GM19023 (cell line): Measurements from ENCODE around the gene HAO2.
"Not testable (repeated sequence)": the region's sequence is repeated elsewhere in the genome, so short reads cannot be mapped to it uniquely, and the experiment has no call there.

Source experiments
- ATAC-seq: cut with Tn5 transposase; IDR thresholded peaks from one replicate; pipeline ENCODE4 v1.9.1; 2021; ENCODE audit warnings: mild to moderate bottlenecking, moderate library complexity; ENCODE audit not compliant: unreplicated experiment

HAO2 gene

DNA sequence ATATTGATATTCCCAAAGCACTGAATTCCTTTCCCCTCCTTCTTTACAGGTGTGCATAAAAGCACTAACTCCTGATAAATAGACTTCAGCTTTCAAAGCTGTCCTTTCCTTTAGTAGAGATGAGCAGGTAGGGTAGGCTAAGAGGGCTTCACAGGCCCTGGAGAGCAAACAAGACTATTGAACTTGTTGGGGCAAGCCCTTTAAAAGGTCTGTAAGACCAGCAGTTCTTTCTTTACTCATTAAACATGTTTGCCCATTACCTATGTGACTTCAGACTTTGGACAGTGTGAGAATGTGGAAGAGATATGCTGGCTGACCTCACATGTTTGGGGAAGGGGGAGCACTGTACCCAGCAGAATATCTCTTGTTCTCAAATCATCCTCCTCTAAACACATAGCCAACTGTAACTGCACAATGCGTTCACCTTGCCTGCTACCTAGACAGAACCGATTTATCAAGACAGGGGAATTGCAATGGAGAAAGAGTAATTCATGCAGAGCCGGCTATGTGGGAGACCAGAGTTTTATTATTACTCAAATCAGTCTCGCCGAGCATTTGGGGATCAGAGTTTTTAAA lies 27.1 kb upstream of the HAO2 start:
- ATAC-seq, result no peak

GRCh38 chr1:119345398-119345797 lies 23.2 kb upstream of the HAO2 start:
- ATAC-seq, result no peak

DNA sequence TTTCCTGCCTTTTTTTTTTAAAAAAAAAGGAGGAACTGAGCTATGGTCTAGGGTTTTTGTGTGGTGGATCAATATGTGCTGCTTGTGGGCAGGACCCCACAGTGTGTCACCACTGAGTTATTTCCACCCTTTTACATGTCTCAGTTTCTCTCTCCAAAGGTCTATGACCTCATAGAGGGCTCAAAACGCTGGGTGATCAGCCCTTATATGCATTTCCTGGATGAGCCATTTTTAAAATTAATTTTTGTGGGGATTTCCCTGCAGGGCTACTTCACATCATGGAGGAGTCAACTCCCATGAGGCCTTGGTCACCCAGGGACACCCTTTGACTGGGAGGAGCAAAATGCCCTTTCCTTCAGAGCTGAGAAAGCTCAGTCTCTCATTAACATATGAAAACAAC lies 20.7 kb upstream of the HAO2 start:
- peak; percentile 73 for ATAC-seq

- no peak for ATAC-seq
Observed at GRCh38 chr1:119348941-119349340, 19.6 kb upstream of the HAO2 start.

GRCh38 chr1:119350866-119351265 lies 17.7 kb upstream of the HAO2 start:
- not testable (repeated sequence) for ATAC-seq

- no peak for ATAC-seq
Observed at GRCh38 chr1:119351997-119352396, 16.6 kb upstream of the HAO2 start.

GRCh38 chr1:119353836-119354235 lies 14.7 kb upstream of the HAO2 start:
- ATAC-seq, result no peak

DNA sequence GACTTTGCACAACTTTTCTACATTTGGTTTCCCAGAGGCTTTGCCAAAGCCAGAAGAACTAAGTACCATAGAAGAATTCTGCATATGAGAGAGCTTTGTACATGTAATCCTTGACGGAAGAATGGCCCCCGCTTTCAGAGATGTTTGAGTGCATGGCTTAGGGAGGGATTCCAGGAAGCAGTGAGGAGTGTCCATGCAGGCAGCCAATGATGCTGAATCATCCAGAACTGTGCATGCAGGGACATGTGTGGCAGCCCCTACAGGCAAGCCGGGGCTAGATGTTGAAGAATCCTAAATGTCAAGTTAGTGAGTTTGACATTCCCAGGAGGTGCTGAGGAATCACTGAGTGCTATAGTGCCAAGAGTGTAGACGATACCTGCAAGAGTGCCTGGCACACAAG lies 9.9 kb upstream of the HAO2 start:
- no peak for ATAC-seq

GRCh38 chr1:119359730-119360129 lies 8.9 kb upstream of the HAO2 start:
- ATAC-seq, result no peak

DNA sequence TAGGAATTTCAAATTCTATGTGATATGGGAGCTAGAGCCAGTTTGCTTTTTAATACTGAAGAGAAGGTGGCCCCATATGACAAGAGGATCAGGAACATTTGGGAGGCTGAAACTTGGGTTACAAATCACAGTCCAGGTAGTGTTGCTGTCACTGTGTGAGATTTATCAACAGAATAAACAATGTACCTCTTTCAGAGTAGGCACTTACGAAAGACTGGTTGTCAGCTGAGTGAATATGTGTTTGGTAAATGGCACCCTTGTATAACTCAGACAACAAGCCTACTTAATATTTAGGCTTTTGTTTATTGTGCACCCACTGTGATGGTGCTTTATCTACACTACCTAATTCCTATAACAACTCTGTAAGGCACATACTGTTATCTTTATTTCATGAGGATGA lies 7.4 kb upstream of the HAO2 start:
- ATAC-seq, result no peak

GRCh38 chr1:119361620-119362344 lies 6.8 kb upstream of the HAO2 start:
- no peak for ATAC-seq

DNA sequence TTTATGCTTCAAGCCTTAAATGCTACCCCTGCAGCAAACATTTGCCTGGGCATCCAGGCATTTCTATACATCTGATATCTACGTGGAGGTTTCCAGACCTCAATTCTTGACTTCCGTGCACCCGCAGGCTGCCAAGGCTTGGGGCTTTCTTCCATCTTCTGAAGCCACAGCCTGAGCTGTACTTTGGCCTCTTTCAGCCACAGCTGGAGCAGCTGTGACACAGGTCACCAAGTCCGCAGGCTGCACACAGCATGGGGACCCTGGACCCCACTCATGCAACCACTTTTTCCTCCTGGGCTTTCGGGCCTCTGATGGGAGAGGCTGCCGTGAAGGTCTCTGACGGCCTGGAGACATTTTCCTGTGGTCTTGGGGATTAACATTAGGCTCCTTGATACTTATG lies 5.4 kb upstream of the HAO2 start:
- ATAC-seq, result no peak

DNA sequence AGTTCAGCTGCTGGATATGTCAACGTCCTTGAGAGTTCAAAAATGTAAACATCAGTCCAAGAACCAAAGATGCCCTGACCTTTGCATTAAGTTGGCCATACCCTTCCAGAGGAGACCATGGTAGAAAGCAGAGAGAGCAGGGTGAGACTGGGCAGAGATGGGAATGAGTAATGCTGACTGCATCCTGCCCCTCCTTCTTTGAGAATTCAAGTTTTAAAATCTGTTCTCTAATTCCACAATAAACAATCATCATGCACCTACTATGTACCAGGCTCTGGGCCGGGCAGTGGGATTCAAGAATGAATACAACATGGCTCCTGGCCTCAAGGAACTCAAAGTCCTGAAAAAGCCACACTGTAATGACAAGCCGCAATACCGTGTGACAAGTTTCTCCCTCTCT lies 3.9 kb upstream of the HAO2 start:
- ATAC-seq, result no peak

- ATAC-seq, result peak; percentile 65
Observed at GRCh38 chr1:119366424-119366823, 2.2 kb upstream of the HAO2 start.

DNA sequence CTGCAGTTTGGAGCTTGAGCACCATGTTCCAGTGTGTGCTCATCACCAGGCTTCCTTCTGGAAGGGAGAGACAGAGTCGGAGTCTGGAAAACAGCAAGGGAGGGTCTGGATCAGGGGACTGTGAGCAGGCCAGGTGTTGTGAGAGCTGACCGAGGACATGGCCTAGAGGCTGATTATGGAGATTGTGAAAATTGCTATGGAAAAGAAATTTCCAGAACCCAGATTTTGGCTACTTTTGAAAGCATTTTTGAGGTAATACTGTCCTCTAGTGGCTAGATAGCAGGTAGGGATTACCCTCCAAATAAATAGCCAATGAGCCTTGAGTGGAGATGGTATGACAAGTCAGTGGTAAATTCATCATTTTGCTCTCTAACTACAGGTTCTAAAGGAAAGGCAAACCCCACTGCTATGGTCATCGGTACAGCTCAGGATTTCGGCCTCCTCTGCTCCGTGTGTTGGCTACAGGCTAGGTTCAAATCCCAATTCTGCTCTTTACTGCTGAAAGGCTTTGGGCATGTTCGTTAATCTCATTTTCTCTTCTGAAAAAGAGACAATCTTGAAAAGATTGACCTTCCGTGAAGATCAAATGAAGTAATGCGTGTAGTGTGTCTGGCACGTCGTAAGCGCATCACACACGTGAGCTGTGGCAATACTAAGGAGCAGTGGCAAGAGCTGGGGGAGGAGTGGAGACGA lies 1.0 kb upstream of the HAO2 start:
- no peak for ATAC-seq

- ATAC-seq, result no peak
Observed at GRCh38 chr1:119370748-119371147, 2.2 kb downstream of the HAO2 start.

DNA sequence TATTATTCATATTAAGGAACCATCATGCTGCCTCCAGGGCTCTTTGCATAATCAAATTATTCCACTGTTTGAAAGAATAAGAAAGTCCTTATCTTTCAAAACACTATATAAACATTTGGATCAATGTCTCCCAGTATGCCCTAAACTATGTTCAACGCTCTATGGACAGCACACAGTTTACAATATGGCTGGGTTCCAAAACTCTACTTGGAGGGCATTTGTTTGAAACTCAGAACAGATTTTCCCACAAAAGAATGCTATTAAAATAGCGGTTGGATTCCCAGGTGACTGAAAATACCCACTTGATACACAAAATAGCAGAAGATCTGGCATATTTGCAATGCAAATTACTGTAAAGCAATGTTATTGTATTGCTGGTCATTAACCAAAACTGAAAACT lies 3.2 kb downstream of the HAO2 start:
- ATAC-seq, result no peak

GRCh38 chr1:119372503-119373086 lies 4.0 kb downstream of the HAO2 start:
- ATAC-seq, result peak; percentile 78

GRCh38 chr1:119373465-119373864 lies 4.9 kb downstream of the HAO2 start:
- no peak for ATAC-seq

- ATAC-seq, result no peak
Observed at GRCh38 chr1:119374208-119374874, 5.8 kb downstream of the HAO2 start.

DNA sequence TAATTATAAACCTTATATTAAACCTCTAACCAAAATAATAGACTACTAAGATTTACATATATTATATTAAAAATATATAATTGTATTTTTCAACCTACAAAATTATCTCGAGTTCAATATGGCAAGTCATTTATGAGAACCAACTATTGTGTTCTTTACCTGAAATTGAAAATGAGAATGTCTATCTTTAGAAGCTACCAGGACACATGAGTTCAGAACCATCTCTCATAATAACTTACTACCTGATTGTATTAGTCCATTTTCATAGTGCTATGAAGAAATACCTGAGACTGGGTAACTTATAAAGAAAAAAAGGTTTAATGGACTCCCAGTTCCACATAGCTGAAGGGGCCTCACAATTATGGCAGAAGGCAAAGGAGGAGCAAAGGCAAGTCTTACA lies 6.8 kb downstream of the HAO2 start:
- ATAC-seq, result no peak
